A673 (cell line): ENCODE data around the gene CHDH. TPM values are rescaled to one million over a fixed set of nuclear protein-coding genes. Genes with fewer than 3 reads are reported as not detected.

Source experiments
- BruUV-seq: library from RNA; stranded (reverse); fragments of 400-500 nt; replicated peaks from 2 replicates; lab custom pipeline; 2021; lab: Mats Ljungman, UMichigan
- CTCF ChIA-PET: fragments of 300-600 bp; sonication (Branson Sonifier 250); formaldehyde crosslinking; loops from one replicate; lab custom pipeline; 2022; ENCODE audit warnings: antibody characterized with exemption; lab: Charles Lee
- POLR2A ChIA-PET: fragments of 300-600 bp; sonication (Branson Sonifier 250); formaldehyde crosslinking; loops from one replicate; lab custom pipeline; 2022; ENCODE audit warnings: antibody characterized with exemption; ENCODE audit not compliant: low non-redundant PET; lab: Charles Lee
- DNase-seq: peaks from one replicate; pipeline ENCODE4 v3.0.0-alpha.2; 2015; ENCODE audit warnings: low spot score
- H3K27ac ChIP-seq: fragments of 200-600 bp; sonication (generic); 2 replicates; pipeline ENCODE4 v1.5.1; 2016; ENCODE audit warnings: mixed run types, low read depth, mild to moderate bottlenecking, mixed read lengths, antibody characterized with exemption, low read length; ENCODE audit not compliant: poor library complexity, severe bottlenecking
- H3K27me3 ChIP-seq: fragments of 200-600 bp; sonication (generic); replicated peaks from 2 replicates; pipeline ENCODE4 v1.6.1; 2017; ENCODE audit warnings: mixed run types, low read depth, mild to moderate bottlenecking, mixed read lengths, antibody characterized with exemption, low read length; ENCODE audit not compliant: insufficient read depth, poor library complexity
- H3K36me3 ChIP-seq: fragments of 200-600 bp; sonication (generic); 2 replicates; pipeline ENCODE4 v1.6.1; 2016; ENCODE audit warnings: mixed run types, mild to moderate bottlenecking, mixed read lengths, antibody characterized with exemption, low read length; ENCODE audit not compliant: insufficient read depth, poor library complexity, severe bottlenecking
- H3K4me1 ChIP-seq: fragments of 200-600 bp; sonication (generic); 2 replicates; pipeline ENCODE4 v1.6.1; 2017; ENCODE audit warnings: mixed run types, mild to moderate bottlenecking, mixed read lengths, antibody characterized with exemption, low read length; ENCODE audit not compliant: insufficient read depth, poor library complexity, severe bottlenecking
- H3K4me3 ChIP-seq: fragments of 200-600 bp; sonication (generic); 2 replicates; pipeline ENCODE4 v1.5.1; 2016; ENCODE audit warnings: low read depth, mixed run types, mild to moderate bottlenecking, mixed read lengths, low read length; ENCODE audit not compliant: poor library complexity, severe bottlenecking
- H3K9me3 ChIP-seq: fragments of 200-600 bp; sonication (generic); 2 replicates; pipeline ENCODE4 v1.6.1; 2016; ENCODE audit warnings: mixed run types, low read depth, mild to moderate bottlenecking, mixed read lengths, antibody characterized with exemption, low read length; ENCODE audit not compliant: poor library complexity, severe bottlenecking
- CTCF ChIP-seq: fragments of 300-800, 200-600 bp; sonication (generic); conservative IDR thresholded peaks from 2 replicates; pipeline ENCODE4 v1.5.1; 2017; ENCODE audit warnings: low read depth, mild to moderate bottlenecking, antibody characterized with exemption, low read length, moderate library complexity, mixed read lengths
- EZH2 ChIP-seq: fragments of 200-600 bp; sonication (generic); IDR thresholded peaks from 2 replicates; pipeline ENCODE4 v1.6.1; 2017; ENCODE audit warnings: borderline replicate concordance, low read depth, mild to moderate bottlenecking, mixed read lengths, antibody characterized with exemption, low read length; ENCODE audit not compliant: poor library complexity, severe bottlenecking
- intact Hi-C: fragments of 100-400 bp; cut with micrococcal nuclease; formaldehyde crosslinking; loops from one replicate; pipeline ENCODE4 v1.10.0; 2022; ENCODE audit not compliant: unreplicated experiment
- total RNA-seq: library from RNA; stranded (reverse); gene quantifications from 2 replicates; pipeline ENCODE4 v1.2.3, GENCODE V29; 2021

Gene CHDH
- total RNA-seq, 1 experiment from 2014 or later, result not detected

GRCh38 chr3:53802256-53802880, 43.9 kb downstream of the CHDH start:
- POLR2A ChIA-PET, result no interaction called here
- Histone ChIP-seq H3K27ac (no peak overlapping the region), H3K4me1 (no peaks in the 10 kb centered on the region), H3K4me3 (no peak overlapping the region), H3K27me3 (no peaks in the 10 kb centered on the region), H3K36me3 (no peaks in the 10 kb centered on the region), H3K9me3 (no peaks in the 10 kb centered on the region)
- CTCF ChIA-PET, result no interaction called here
- BruUV-seq, result no TSS peak
- DNase-seq, result no peak
- intact Hi-C loops, result no loop called here
- TF ChIP-seq CTCF (no peak), EZH2 (no peak)

GRCh38 chr3:53801319-53801718, 44.9 kb downstream of the CHDH start:
- CTCF ChIA-PET, result no interaction called here
- POLR2A ChIA-PET, result no interaction called here

GRCh38 chr3:53800041-53800906, 45.9 kb downstream of the CHDH start:
- ChIA-PET POLR2A (no interaction called here), CTCF (no interaction called here)
- no peak for DNase-seq
- intact Hi-C loops, result no loop called here
- no peak overlapping the region for H3K27ac ChIP-seq
- no peaks in the 10 kb centered on the region for H3K9me3 ChIP-seq
- BruUV-seq, result no TSS peak
- H3K36me3 ChIP-seq, result no peaks in the 10 kb centered on the region
- H3K27me3 ChIP-seq, result no peaks in the 10 kb centered on the region
- no peak overlapping the region for H3K4me3 ChIP-seq
- no peaks in the 10 kb centered on the region for H3K4me1 ChIP-seq
- TF ChIP-seq EZH2, result no peak
- TF ChIP-seq CTCF, result no peak

More at GRCh38 chr3:53801319-53801718, 44.9 kb downstream of the CHDH start:
- BruUV-seq, result no TSS peak
- no peak overlapping the region for H3K27ac ChIP-seq
- no peaks in the 10 kb centered on the region for H3K9me3 ChIP-seq
- H3K4me3 ChIP-seq, result no peak overlapping the region
- intact Hi-C loops, result no loop called here
- TF ChIP-seq CTCF (no peak), EZH2 (no peak)
- no peak for DNase-seq
- H3K27me3 ChIP-seq, result no peaks in the 10 kb centered on the region
- no peaks in the 10 kb centered on the region for H3K36me3 ChIP-seq
- H3K4me1 ChIP-seq, result no peaks in the 10 kb centered on the region
